Panc1 (cell line): ENCODE data around the gene ZNF555. TPM values are rescaled to one million over a fixed set of nuclear protein-coding genes. Genes with fewer than 3 reads are reported as not detected.

Source experiments
- ATAC-seq: fragments of 200-7000 bp; cut with Tn5 transposase; 2 replicates; pipeline ENCODE4 v1.9.1; 2020; ENCODE audit warnings: mild to moderate bottlenecking, moderate library complexity
- BruUV-seq: library from RNA; stranded (reverse); fragments of 400-500 nt; replicated peaks from 2 replicates; lab custom pipeline; 2021; lab: Mats Ljungman, UMichigan
- CTCF ChIA-PET: fragments of 300-600 bp; sonication (Branson Sonifier 250); formaldehyde crosslinking; loops from one replicate; lab custom pipeline; 2022; ENCODE audit warnings: antibody characterized with exemption; lab: Charles Lee
- POLR2A ChIA-PET: fragments of 300-600 bp; sonication (Branson Sonifier 250); formaldehyde crosslinking; loops from one replicate; lab custom pipeline; 2022; ENCODE audit warnings: antibody characterized with exemption; lab: Charles Lee
- DNase-seq: peaks from one replicate; pipeline ENCODE4 v3.0.0-alpha.2; 2010; ENCODE audit warnings: low read depth, low spot score
- H3K27ac ChIP-seq: 2 replicates; pipeline ENCODE4 v1.5.1; 2011; ENCODE audit warnings: mild to moderate bottlenecking, low read length, inconsistent platforms
- H3K27me3 ChIP-seq: fragments of 200-500 bp; sonication (Bioruptor generic); 2 replicates; pipeline ENCODE4 v1.6.0; 2014; ENCODE audit warnings: low read length, inconsistent platforms; ENCODE audit not compliant: control insufficient read depth, insufficient read depth
- H3K36me3 ChIP-seq: fragments of 200-500 bp; sonication (Bioruptor generic); 2 replicates; pipeline ENCODE4 v1.5.1; 2014; ENCODE audit warnings: inconsistent platforms, mild to moderate bottlenecking, low read length, moderate library complexity; ENCODE audit not compliant: control insufficient read depth, insufficient read depth
- H3K4me1 ChIP-seq: 2 replicates; pipeline ENCODE4 v1.5.1; 2011; ENCODE audit warnings: inconsistent platforms, mild to moderate bottlenecking, low read length, moderate library complexity; ENCODE audit not compliant: control insufficient read depth, insufficient read depth
- H3K4me3 ChIP-seq, 2 experiments: 2 replicates each; pipeline ENCODE4 v1.5.1; 2011 to 2012; ENCODE audit warnings: low read depth in 2 of 2, low read length in 2 of 2, mild to moderate bottlenecking in 2 of 2, inconsistent platforms in 1 of 2, moderate library complexity in 1 of 2
- H3K9me3 ChIP-seq: fragments of 200-500 bp; sonication (Bioruptor generic); 2 replicates; pipeline ENCODE4 v1.5.1; 2014; ENCODE audit warnings: low read depth, mild to moderate bottlenecking, inconsistent platforms, low read length, moderate library complexity; ENCODE audit not compliant: control insufficient read depth, insufficient read depth
- POLR2AphosphoS5 ChIP-seq: IDR thresholded peaks from 2 replicates; pipeline ENCODE4 v1.6.1; 2012; ENCODE audit warnings: mild to moderate bottlenecking, low read depth, low read length, moderate library complexity
- SIN3A ChIP-seq: IDR thresholded peaks from 2 replicates; pipeline ENCODE4 v1.6.1; 2012; ENCODE audit warnings: low read depth, mild to moderate bottlenecking, low read length, moderate library complexity, borderline replicate concordance; ENCODE audit not compliant: insufficient read depth
- TCF7L2 ChIP-seq: IDR thresholded peaks from 2 replicates; pipeline ENCODE4 v1.6.1; 2011; ENCODE audit warnings: mild to moderate bottlenecking, low read depth, low read length, inconsistent platforms
- in situ Hi-C: cut with HindIII; loops from 2 replicates; pipeline ENCODE4 v1.10.0; 2016; ENCODE audit warnings: low sequenced_read_pairs, low pct_unique_long_range_greater_than_20kb
- intact Hi-C: fragments of 100-400 bp; cut with micrococcal nuclease; formaldehyde crosslinking; loops from one replicate; pipeline ENCODE4 v1.10.0; 2022; ENCODE audit not compliant: unreplicated experiment
- total RNA-seq: library from RNA; stranded (reverse); gene quantifications from one replicate; pipeline ENCODE4 v1.2.1, GENCODE V29; 2021; ENCODE audit not compliant: unreplicated experiment
- TF ChIP-seq, protein P1 (sequence below): fragments of 450-650 bp; IDR thresholded peaks from 2 replicates; pipeline ENCODE4 v1.5.1; 2017; ENCODE audit warnings: mild to moderate bottlenecking
- TF ChIP-seq, protein P2 (sequence below), 2 experiments: IDR thresholded peaks; 2 replicates each; pipeline ENCODE4 v1.6.1; 2011 to 2012; ENCODE audit warnings: low read depth in 2 of 2, control low read depth in 1 of 2, low read length in 1 of 2, mild to moderate bottlenecking in 1 of 2, moderate library complexity in 1 of 2; ENCODE audit not compliant: insufficient read depth in 1 of 2

ZNF555 gene
- total RNA-seq, 1 experiment from 2014 or later, result 7.3 TPM

DNA sequence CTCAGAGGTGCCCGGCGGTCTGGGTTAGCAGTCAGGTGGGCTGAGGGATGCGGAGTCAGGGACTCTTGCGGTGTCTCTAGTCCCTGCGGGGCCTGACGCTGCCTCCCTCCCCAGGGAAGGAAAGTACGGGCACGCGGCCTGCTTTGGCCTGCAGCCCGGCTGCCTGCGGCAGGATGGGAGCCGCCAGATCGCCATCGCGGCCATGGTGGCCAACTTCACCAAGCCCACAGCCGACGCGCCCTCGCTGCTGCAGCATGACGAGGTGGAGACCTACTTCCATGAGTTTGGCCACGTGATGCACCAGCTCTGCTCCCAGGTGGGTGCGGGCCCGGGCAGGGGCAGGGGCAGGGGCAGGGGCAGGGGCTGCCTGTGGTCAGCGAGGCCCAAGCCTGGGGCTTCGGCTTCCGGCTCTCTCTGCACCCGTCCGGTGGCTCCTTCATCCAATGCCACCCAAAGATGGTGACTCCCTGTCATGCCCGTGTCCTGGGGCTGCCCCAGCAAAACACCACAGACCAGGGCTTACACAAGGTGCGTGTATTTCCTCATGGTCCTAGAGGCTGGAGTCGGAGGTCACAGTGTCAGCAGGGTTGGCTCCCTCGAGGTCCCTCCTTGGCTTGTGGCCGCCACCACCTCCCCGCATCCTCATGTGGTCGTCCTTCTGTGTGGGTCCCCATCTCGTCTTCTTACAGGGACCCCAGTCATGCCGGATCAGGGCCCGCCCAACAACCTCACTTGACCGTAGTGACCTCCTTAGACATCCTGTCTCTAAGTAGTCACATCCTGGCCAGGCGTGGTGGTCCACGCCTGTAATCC is 32.9 kb upstream of the ZNF555 start:
- DNase-seq (no peak), ATAC-seq (no peak)
- ChIA-PET CTCF (no interaction called here), POLR2A (no interaction called here)
- H3K4me1 ChIP-seq, result no peaks in the 10 kb centered on the region
- no TSS peak for BruUV-seq
- in situ Hi-C loops, result no loop called here
- intact Hi-C loops, result no loop called here
- H3K4me3 ChIP-seq, result no peak overlapping the region
- TF ChIP-seq, protein P1, sequence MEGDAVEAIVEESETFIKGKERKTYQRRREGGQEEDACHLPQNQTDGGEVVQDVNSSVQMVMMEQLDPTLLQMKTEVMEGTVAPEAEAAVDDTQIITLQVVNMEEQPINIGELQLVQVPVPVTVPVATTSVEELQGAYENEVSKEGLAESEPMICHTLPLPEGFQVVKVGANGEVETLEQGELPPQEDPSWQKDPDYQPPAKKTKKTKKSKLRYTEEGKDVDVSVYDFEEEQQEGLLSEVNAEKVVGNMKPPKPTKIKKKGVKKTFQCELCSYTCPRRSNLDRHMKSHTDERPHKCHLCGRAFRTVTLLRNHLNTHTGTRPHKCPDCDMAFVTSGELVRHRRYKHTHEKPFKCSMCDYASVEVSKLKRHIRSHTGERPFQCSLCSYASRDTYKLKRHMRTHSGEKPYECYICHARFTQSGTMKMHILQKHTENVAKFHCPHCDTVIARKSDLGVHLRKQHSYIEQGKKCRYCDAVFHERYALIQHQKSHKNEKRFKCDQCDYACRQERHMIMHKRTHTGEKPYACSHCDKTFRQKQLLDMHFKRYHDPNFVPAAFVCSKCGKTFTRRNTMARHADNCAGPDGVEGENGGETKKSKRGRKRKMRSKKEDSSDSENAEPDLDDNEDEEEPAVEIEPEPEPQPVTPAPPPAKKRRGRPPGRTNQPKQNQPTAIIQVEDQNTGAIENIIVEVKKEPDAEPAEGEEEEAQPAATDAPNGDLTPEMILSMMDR, result no peak
- H3K9me3 ChIP-seq, result no peaks in the 10 kb centered on the region
- no peaks in the 10 kb centered on the region for H3K27me3 ChIP-seq
- no peaks in the 10 kb centered on the region for H3K36me3 ChIP-seq
- H3K27ac ChIP-seq, result no peak overlapping the region

DNA sequence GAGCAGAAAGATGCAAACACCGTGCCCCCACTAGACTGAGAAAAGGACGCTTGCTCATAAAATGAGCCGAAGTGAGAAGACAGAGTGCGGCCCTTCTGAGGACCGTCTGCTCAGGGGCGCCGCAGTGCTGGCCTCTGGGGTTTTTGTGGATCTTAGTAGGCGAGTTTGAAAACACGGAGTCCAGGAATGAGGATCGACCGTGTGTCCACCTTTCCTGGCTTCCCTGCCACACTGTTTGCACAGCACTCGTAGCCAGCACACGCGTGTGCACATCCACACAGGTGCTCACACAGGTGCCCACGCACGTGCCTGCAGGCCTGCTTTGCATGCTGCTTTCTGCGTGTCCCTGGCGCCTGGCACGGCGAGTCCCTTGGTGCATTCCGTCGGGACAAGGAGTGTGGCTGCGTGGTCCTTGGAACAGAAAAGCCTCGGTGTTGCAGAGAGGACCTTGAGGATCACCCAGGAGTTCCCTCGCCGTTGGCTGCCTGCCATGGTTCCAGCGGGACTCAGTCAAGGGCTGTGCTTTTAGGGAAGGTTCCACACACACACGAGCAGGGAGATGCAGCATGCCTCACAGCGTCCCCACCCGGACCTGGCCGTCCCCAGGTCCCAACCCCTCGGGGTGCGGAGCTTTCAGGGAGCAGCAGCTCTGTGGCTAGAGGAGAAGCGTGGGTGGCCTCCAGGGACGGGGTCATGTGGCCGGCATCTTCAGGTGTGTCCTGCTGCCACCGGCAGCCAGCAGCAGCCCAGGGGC is 31.7 kb upstream of the ZNF555 start:
- H3K27me3 ChIP-seq, result no peaks in the 10 kb centered on the region
- CTCF ChIA-PET, result no interaction called here
- no peaks in the 10 kb centered on the region for H3K4me1 ChIP-seq
- DNase-seq, result no peak
- POLR2A ChIA-PET, result no interaction called here
- ATAC-seq, result no peak
- in situ Hi-C loops, result no loop called here
- no peak overlapping the region for H3K27ac ChIP-seq
- no peak overlapping the region for H3K4me3 ChIP-seq
- intact Hi-C loops, result no loop called here
- no peaks in the 10 kb centered on the region for H3K36me3 ChIP-seq
- TF ChIP-seq, protein P2, sequence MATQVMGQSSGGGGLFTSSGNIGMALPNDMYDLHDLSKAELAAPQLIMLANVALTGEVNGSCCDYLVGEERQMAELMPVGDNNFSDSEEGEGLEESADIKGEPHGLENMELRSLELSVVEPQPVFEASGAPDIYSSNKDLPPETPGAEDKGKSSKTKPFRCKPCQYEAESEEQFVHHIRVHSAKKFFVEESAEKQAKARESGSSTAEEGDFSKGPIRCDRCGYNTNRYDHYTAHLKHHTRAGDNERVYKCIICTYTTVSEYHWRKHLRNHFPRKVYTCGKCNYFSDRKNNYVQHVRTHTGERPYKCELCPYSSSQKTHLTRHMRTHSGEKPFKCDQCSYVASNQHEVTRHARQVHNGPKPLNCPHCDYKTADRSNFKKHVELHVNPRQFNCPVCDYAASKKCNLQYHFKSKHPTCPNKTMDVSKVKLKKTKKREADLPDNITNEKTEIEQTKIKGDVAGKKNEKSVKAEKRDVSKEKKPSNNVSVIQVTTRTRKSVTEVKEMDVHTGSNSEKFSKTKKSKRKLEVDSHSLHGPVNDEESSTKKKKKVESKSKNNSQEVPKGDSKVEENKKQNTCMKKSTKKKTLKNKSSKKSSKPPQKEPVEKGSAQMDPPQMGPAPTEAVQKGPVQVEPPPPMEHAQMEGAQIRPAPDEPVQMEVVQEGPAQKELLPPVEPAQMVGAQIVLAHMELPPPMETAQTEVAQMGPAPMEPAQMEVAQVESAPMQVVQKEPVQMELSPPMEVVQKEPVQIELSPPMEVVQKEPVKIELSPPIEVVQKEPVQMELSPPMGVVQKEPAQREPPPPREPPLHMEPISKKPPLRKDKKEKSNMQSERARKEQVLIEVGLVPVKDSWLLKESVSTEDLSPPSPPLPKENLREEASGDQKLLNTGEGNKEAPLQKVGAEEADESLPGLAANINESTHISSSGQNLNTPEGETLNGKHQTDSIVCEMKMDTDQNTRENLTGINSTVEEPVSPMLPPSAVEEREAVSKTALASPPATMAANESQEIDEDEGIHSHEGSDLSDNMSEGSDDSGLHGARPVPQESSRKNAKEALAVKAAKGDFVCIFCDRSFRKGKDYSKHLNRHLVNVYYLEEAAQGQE (IDR thresholded peaks at IDR 0.05; ENCODE audit: insufficient read depth in 1 of 2, low read depth in 2 of 2, low read length in 1 of 2), result no peak
- TF ChIP-seq, protein P1, result no peak
- TF ChIP-seq POLR2AphosphoS5 (no peak), TCF7L2 (no peak), SIN3A (no peak)
- BruUV-seq, result no TSS peak
- H3K9me3 ChIP-seq, result no peaks in the 10 kb centered on the region
